NOMO-1 treated with DMSO at 0.1 percent for 48 hours (cell line): ENCODE data around the gene CNDP2.

Experiments
- DNase-seq: peaks from one replicate; lab custom pipeline; 2025; ENCODE audit not compliant: unreplicated experiment; lab: John Stamatoyannopoulos, UW

The CNDP2 gene

GRCh38 chr18:74495581-74496507 lies at the start of gene CNDP2:
Gene CNDP2 (plus strand): TSS chr18:74496363. CDS start chr18:74499974, 3,611 bp downstream.
- DNase-seq = peak; percentile 96

GRCh38 chr18:74446631-74447403 lies 49.3 kb upstream of the CNDP2 start:
- DNase-seq = no peak

- no peak for DNase-seq
These were observed 48.6 kb upstream of the CNDP2 start for GRCh38 chr18:74447404-74448152.

- DNase-seq = no peak
These were observed 45.5 kb upstream of the CNDP2 start for GRCh38 chr18:74450626-74451025.

GRCh38 chr18:74451148-74451547 lies 45.0 kb upstream of the CNDP2 start:
- no peak for DNase-seq

- DNase-seq = no peak
These were observed 43.1 kb upstream of the CNDP2 start for GRCh38 chr18:74453016-74453566.

GRCh38 chr18:74453642-74454198 lies 42.4 kb upstream of the CNDP2 start:
- no peak for DNase-seq

- no peak for DNase-seq
These were observed 41.8 kb upstream of the CNDP2 start for GRCh38 chr18:74454279-74454751.

GRCh38 chr18:74455386-74455785 lies 40.8 kb upstream of the CNDP2 start:
- DNase-seq = no peak

GRCh38 chr18:74456017-74456348 lies 40.2 kb upstream of the CNDP2 start:
- no peak for DNase-seq

- no peak for DNase-seq
These were observed 39.7 kb upstream of the CNDP2 start for GRCh38 chr18:74456349-74457042.

- no peak for DNase-seq
These were observed 39.0 kb upstream of the CNDP2 start, which contains the start of gene DIPK1C for GRCh38 chr18:74457043-74457724. Gene DIPK1C (minus strand): TSS chr18:74457308. CDS start chr18:74457259, 49 bp downstream.

GRCh38 chr18:74457725-74458421 lies 38.3 kb upstream of the CNDP2 start:
- DNase-seq = no peak

GRCh38 chr18:74459889-74460288 lies 36.3 kb upstream of the CNDP2 start:
- no peak for DNase-seq

- DNase-seq = no peak
These were observed 35.3 kb upstream of the CNDP2 start for GRCh38 chr18:74460825-74461224.

GRCh38 chr18:74463254-74463653 lies 32.9 kb upstream of the CNDP2 start:
- DNase-seq = no peak

GRCh38 chr18:74463983-74464382 lies 32.2 kb upstream of the CNDP2 start:
- DNase-seq = no peak

GRCh38 chr18:74465775-74466174 lies 30.4 kb upstream of the CNDP2 start:
- DNase-seq = no peak

GRCh38 chr18:74468547-74469061 lies 27.6 kb upstream of the CNDP2 start:
- DNase-seq = no peak
